Osteoblast (primary cell): ENCODE results near the gene CD80. TPM values are rescaled to one million over a fixed set of nuclear protein-coding genes. Genes with fewer than 3 reads are reported as not detected.

ENCODE experiments used
- DNase-seq: peaks from one replicate; pipeline ENCODE4 v3.0.0; 2011; ENCODE audit warnings: low spot score, mixed read lengths; ENCODE audit not compliant: insufficient read length; ENCODE audit errors: missing footprints
- H2AFZ ChIP-seq: 2 replicates; pipeline ENCODE4 v1.6.0; 2011; ENCODE audit warnings: mild to moderate bottlenecking, low read length
- H3K27ac ChIP-seq: 2 replicates; pipeline ENCODE4 v1.5.1; 2011; ENCODE audit warnings: mild to moderate bottlenecking, low read depth, low read length, moderate library complexity
- H3K27me3 ChIP-seq: 2 replicates; pipeline ENCODE4 v1.6.0; 2012; ENCODE audit warnings: mild to moderate bottlenecking, control low read depth, inconsistent platforms, low read length, moderate library complexity; ENCODE audit not compliant: insufficient read depth
- H3K36me3 ChIP-seq: 2 replicates; pipeline ENCODE4 v1.5.1; 2011; ENCODE audit warnings: mild to moderate bottlenecking, low read length, control low read depth, moderate library complexity; ENCODE audit not compliant: insufficient read depth
- H3K4me1 ChIP-seq: 2 replicates; pipeline ENCODE4 v1.5.1; 2011; ENCODE audit warnings: mild to moderate bottlenecking, low read length, control low read depth, moderate library complexity; ENCODE audit not compliant: insufficient read depth
- H3K4me2 ChIP-seq: 2 replicates; pipeline ENCODE4 v1.6.0; 2011; ENCODE audit warnings: mild to moderate bottlenecking, low read length; ENCODE audit not compliant: insufficient read depth
- H3K4me3 ChIP-seq: fragments of 200-600 bp; sonication (generic); 3 replicates; pipeline ENCODE4 v1.5.1; 2012; ENCODE audit warnings: mild to moderate bottlenecking, low read length, inconsistent platforms; ENCODE audit not compliant: insufficient read depth
- H3K79me2 ChIP-seq: 2 replicates; pipeline ENCODE4 v1.6.0; 2012; ENCODE audit warnings: mild to moderate bottlenecking, low read length, control low read depth, inconsistent platforms; ENCODE audit not compliant: insufficient read depth
- H3K9me3 ChIP-seq: 2 replicates; pipeline ENCODE4 v1.5.1; 2011; ENCODE audit warnings: low read depth, low read length, control low read depth
- H4K20me1 ChIP-seq: 2 replicates; pipeline ENCODE4 v1.6.0; 2012; ENCODE audit warnings: mild to moderate bottlenecking, low read length, control low read depth; ENCODE audit not compliant: insufficient read depth
- CTCF ChIP-seq: IDR thresholded peaks from 2 replicates; pipeline ENCODE4 v1.5.1; 2011; ENCODE audit warnings: mild to moderate bottlenecking, low read depth, low read length, moderate library complexity; ENCODE audit errors: extremely low read depth
- total RNA-seq: library from RNA; depleted of rRNA; stranded (reverse); fragments of >200 nt; gene quantifications from 2 replicates; pipeline ENCODE4 v1.2.3, GENCODE V29; 2012

CD80 gene
- total RNA-seq, 1 donor = 2.5 TPM

DNA sequence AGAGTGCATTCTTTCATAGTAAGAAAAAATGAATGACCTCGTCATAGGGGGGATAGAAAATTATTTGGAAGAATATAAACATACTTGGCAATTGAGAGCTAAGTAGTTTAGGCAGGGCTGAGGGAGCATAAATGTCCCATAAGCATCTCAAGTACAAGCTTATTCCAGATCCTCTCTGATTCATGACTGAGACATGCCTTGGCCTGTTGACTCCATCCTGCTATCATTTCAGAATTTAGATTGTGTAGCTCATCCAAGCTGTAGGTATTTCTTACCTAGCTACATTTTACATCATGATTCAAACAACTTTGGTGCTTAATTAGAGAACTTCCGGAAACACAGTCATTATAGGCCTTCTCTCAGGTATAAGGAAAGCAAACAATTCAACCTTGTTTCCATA lies 78.3 kb downstream of the CD80 start:
- H3K27ac ChIP-seq = no peak overlapping the region
- no peaks in the 10 kb centered on the region for H3K27me3 ChIP-seq
- peak overlapping the region; percentile 9 for H2AFZ ChIP-seq
- TF ChIP-seq CTCF = no peak
- H3K9me3 ChIP-seq = no peaks in the 10 kb centered on the region
- peaks cover 12% of the 10 kb centered on the region for H3K36me3 ChIP-seq
- no peaks in the 10 kb centered on the region for H3K4me1 ChIP-seq
- no peak overlapping the region for H3K4me3 ChIP-seq
- peak; percentile 37 for DNase-seq
- no peaks in the 10 kb centered on the region for H3K79me2 ChIP-seq
- no peak overlapping the region for H3K4me2 ChIP-seq
- H4K20me1 ChIP-seq = no peaks in the 10 kb centered on the region

Other genes with a start within 250 kb of the CD80 start
- 53.2 and 54.5 TPM in 2 replicates for gene TMEM39A, start 96.0 kb downstream of the CD80 start, total RNA-seq
- 17.7 and 19.4 TPM in 2 replicates for gene POGLUT1, start 90.7 kb downstream of the CD80 start, total RNA-seq
- gene TIMMDC1, start 61.1 kb downstream of the CD80 start, total RNA-seq = 59.4 and 60.1 TPM in 2 replicates
- gene ADPRH, start 19.9 kb upstream of the CD80 start, total RNA-seq = 7.2 and 8.3 TPM in 2 replicates
- gene PLA1A, start 38.3 kb upstream of the CD80 start, total RNA-seq = under 0.01 and 0.36 TPM in 2 replicates
- 1.1 and 1.8 TPM in 2 replicates for gene POPDC2, start 101.0 kb upstream of the CD80 start, total RNA-seq
- gene COX17, start 117.8 kb upstream of the CD80 start, total RNA-seq = 8.0 and 13.3 TPM in 2 replicates
- gene CFAP91, start 143.4 kb upstream of the CD80 start, total RNA-seq = 0.36 and 0.59 TPM in 2 replicates
- gene NR1I2, start 222.5 kb upstream of the CD80 start, total RNA-seq = 0.36 TPM in 1 of 2 replicates, not detected in the other